Muscle layer of duodenum (tissue), 2 donors: ENCODE data around the gene SPAG7.
A peak's percentile ranks its signal among the peaks of the same experiment; 100 is the strongest.

Experiments
- H3K27ac ChIP-seq: one replicate; pipeline ENCODE4 v1.7.0; 2013; ENCODE audit warnings: mild to moderate bottlenecking, low read length
- H3K27me3 ChIP-seq: one replicate; pipeline ENCODE4 v1.7.0; 2013; ENCODE audit warnings: low read depth, mild to moderate bottlenecking, control low read depth, low read length
- H3K36me3 ChIP-seq, 2 donors: one replicate each; pipeline ENCODE4 v1.7.0; 2013; ENCODE audit warnings: low read length in 2 of 2, control low read depth in 1 of 2, mild to moderate bottlenecking in 1 of 2; ENCODE audit not compliant: insufficient read depth in 2 of 2, control insufficient read depth in 1 of 2
- H3K4me1 ChIP-seq, 2 donors: one replicate each; pipeline ENCODE4 v1.7.0; 2013; ENCODE audit warnings: low read length in 2 of 2, mild to moderate bottlenecking in 2 of 2, control low read depth in 1 of 2, moderate library complexity in 1 of 2; ENCODE audit not compliant: insufficient read depth in 2 of 2, control insufficient read depth in 1 of 2
- H3K4me3 ChIP-seq, 2 donors: one replicate each; pipeline ENCODE4 v1.7.0; 2013; ENCODE audit warnings: low read length in 2 of 2, low read depth in 1 of 2, mild to moderate bottlenecking in 1 of 2
- H3K9me3 ChIP-seq, 2 donors: one replicate each; pipeline ENCODE4 v1.7.0; 2013; ENCODE audit warnings: low read length in 2 of 2, control low read depth in 1 of 2, mild to moderate bottlenecking in 1 of 2; ENCODE audit not compliant: control insufficient read depth in 1 of 2
- donor health status: healthy.

The SPAG7 gene

GRCh38 chr17:4997302-4998026 lies 29.8 kb upstream of the SPAG7 start, which contains the start of the genes INCA1 and KIF1C:
Gene INCA1, minus strand, starts transcription at chr17:4997522. Its CDS starts 3,085 bp downstream, at chr17:4994437.
Gene KIF1C, plus strand, starts transcription at chr17:4997950. Its CDS starts 2,297 bp downstream, at chr17:5000247.
- Histone ChIP-seq H3K4me1 (peaks cover 8 to 33% of the 10 kb centered on the region in 2 donors), H3K27me3 (no peaks in the 10 kb centered on the region), H3K9me3 (no peaks in the 10 kb centered on the region), H3K27ac (peak within 1 kb of the TSS; percentile 77), H3K4me3 (peak within 1 kb of the TSS; percentile 92), H3K36me3 (peaks cover 16 to 18% of the 10 kb centered on the region in 2 donors)

DNA sequence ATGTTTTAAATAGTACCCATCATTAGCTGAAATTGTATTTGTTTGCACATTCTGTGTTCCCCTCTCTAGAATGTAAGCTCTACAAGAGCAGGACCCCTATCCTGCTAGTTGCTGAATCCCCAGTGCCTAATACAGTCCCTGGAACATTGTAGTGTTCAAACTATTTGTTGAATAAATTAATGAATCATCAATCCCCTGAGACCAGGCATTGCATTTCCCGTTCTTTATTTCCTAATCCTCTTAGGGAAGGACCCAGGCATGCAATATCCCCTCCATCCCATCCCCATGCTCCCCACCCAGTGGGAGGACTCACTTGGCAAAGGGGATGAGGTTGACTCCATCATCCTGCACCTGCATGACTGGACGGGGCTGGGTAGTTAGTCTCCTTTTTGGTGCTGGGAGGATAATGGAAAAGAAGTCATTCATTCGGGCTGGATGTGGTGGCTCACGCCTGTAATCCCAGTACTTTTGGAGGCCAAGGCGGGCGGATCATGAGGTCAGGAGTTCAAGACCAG lies 26.5 kb upstream of the SPAG7 start:
- no peaks in the 10 kb centered on the region for H3K9me3 ChIP-seq
- H3K27ac ChIP-seq, result no peak overlapping the region
- no peaks in the 10 kb centered on the region for H3K36me3 ChIP-seq
- no peak overlapping the region for H3K4me3 ChIP-seq
- peaks cover 0 to 17% of the 10 kb centered on the region in 2 donors for H3K4me1 ChIP-seq
- no peaks in the 10 kb centered on the region for H3K27me3 ChIP-seq

DNA sequence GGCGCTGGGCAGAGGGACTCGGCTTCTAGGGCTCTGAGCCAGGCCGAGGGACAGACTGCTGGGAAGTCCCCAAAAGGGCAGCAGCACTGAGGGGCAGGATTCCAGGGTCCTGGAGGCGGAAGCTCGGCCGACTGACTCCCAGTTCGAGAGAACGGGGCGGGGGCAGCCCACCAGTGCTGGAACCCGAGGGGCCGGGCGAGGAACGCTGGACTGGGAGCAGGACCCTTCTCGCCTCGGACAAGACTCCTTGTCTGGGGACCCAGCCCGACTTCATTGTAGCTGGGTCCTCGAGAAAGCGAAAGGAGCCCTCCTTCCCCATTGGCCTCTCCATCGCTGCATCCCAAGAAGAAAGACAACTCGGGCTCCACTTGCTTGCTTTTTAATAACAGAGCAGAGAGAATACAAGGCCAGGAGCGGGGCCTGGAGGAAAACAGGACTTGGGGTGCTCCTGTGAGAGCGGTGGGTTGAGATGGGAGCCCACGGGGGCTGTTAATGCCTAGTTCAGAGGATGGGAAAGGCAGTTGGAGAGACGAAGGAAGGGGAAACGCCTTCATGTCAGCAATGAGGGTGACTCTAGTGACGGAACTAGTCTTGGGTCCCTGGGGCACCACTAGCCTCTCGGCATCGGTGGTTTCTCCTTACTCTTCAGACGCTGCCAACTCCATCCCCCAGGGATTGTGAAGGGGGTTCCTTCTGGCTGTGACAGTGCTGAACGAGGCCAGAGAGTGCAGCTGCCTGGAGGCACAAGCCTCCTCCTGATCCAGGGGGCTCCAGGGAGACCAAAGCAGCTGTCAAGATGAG lies 20.4 kb upstream of the SPAG7 start:
- H3K27ac ChIP-seq, result peak overlapping the region; percentile 82
- no peaks in the 10 kb centered on the region for H3K9me3 ChIP-seq
- H3K27me3 ChIP-seq, result no peaks in the 10 kb centered on the region
- H3K4me3 ChIP-seq, result peak overlapping the region; percentile 65 to 78
- H3K4me1 ChIP-seq, result peaks cover 15 to 24% of the 10 kb centered on the region in 2 donors
- peaks cover 3 to 14% of the 10 kb centered on the region in 2 donors for H3K36me3 ChIP-seq

- Histone ChIP-seq H3K4me3 (peak within 1 kb of the TSS; percentile 65 to 78), H3K4me1 (peaks cover 15 to 24% of the 10 kb centered on the region in 2 donors), H3K36me3 (peaks cover 10 to 23% of the 10 kb centered on the region in 2 donors), H3K27me3 (no peaks in the 10 kb centered on the region), H3K9me3 (no peaks in the 10 kb centered on the region), H3K27ac (peak within 1 kb of the TSS; percentile 82)
These were observed 19.5 kb upstream of the SPAG7 start, which contains the start of gene CAMTA2 for GRCh38 chr17:4986951-4987766. Gene CAMTA2, minus strand, starts transcription at chr17:4987675. Its CDS starts 1,453 bp downstream, at chr17:4986222.

DNA sequence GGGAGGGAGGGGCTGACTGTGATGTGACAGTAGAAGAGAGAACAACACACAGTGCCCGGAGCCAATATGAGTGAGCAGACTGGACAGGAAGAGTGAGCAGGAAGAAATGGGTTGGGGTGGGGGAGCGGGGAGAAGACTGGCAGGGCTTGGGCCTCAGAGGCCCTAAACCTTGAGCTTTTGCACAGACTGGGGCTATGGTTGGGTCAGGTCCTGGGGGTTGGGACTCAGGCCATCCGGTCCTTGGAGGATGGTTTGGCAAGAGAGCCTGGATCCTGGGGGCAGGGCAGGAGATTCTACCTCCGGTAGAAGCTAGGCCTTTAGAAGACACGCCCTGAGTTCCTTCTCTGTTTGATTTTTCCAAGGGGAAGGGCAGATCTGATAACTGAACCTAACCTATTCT lies 18.8 kb upstream of the SPAG7 start:
- peak overlapping the region; percentile 82 for H3K27ac ChIP-seq
- H3K4me3 ChIP-seq, result peak overlapping the region; percentile 65 to 78
- peaks cover 10 to 27% of the 10 kb centered on the region in 2 donors for H3K36me3 ChIP-seq
- H3K27me3 ChIP-seq, result no peaks in the 10 kb centered on the region
- no peaks in the 10 kb centered on the region for H3K9me3 ChIP-seq
- peaks cover 15 to 24% of the 10 kb centered on the region in 2 donors for H3K4me1 ChIP-seq

GRCh38 chr17:4982305-4982704 lies 14.7 kb upstream of the SPAG7 start:
- Histone ChIP-seq H3K36me3 (peaks cover 27 to 62% of the 10 kb centered on the region in 2 donors), H3K9me3 (no peaks in the 10 kb centered on the region), H3K27me3 (no peaks in the 10 kb centered on the region), H3K4me1 (peaks cover 10 to 20% of the 10 kb centered on the region in 2 donors), H3K4me3 (no peak overlapping the region), H3K27ac (no peak overlapping the region)

GRCh38 chr17:4980644-4981216 lies 13.1 kb upstream of the SPAG7 start:
- H3K9me3 ChIP-seq, result no peaks in the 10 kb centered on the region
- peaks cover 31 to 70% of the 10 kb centered on the region in 2 donors for H3K36me3 ChIP-seq
- H3K4me3 ChIP-seq, result no peak overlapping the region
- no peaks in the 10 kb centered on the region for H3K27me3 ChIP-seq
- no peak overlapping the region for H3K27ac ChIP-seq
- H3K4me1 ChIP-seq, result peaks cover 4 to 12% of the 10 kb centered on the region in 2 donors

DNA sequence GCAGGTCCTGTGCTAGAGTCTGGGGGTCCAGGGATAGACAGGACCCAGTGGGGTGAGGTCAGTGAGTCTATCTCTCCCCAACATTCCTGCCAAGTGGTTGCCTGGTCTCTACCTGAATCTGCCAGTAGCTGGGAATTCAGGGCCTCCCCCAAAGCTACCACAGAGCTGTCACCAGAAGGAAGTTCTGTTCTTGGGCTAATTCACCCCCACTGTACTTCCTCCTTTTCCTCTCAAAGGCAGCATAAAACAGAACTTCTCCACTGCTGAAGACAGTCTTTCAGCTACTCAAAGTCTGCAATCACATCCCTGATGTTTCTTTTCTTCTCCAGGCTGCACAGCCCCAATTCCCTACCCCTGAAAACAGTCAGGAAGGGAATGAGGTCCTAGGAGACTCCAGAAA lies 11.1 kb upstream of the SPAG7 start:
- Histone ChIP-seq H3K27me3 (no peaks in the 10 kb centered on the region), H3K36me3 (peaks cover 37 to 75% of the 10 kb centered on the region in 2 donors), H3K27ac (no peak overlapping the region), H3K9me3 (no peaks in the 10 kb centered on the region), H3K4me3 (no peak overlapping the region), H3K4me1 (peaks cover 4 to 16% of the 10 kb centered on the region in 2 donors)

DNA sequence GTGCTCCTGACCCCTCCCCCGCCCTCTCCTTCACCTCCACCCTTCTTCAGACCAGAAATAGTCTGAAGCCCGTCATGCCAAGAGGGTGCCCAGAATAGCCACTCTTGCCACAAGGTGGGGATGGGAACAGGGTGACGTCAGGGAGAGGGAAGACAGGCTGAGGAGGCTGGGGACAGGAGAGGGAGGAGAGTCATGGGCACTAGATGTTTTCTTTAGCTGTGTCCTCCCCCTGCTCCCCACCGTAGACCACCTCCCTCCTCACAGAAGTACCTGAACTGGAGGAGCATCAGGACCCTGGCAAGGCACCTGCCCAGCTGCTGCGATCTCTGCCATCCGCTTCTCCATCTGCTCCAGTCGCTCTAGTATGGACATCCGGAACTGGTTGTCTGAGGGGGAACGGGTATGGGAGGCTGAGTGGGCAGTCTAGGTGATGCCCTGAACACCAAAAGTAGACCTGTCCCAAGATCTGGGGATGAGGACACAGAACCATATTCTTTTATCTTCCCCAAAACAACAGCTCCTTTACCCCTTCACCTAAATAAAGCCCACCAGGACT lies 6.6 kb upstream of the SPAG7 start:
- Histone ChIP-seq H3K4me3 (no peak overlapping the region), H3K27ac (no peak overlapping the region), H3K9me3 (no peaks in the 10 kb centered on the region), H3K27me3 (no peaks in the 10 kb centered on the region), H3K36me3 (peaks cover 57 to 58% of the 10 kb centered on the region in 2 donors), H3K4me1 (peaks cover 6 to 33% of the 10 kb centered on the region in 2 donors)
